HG02852 (cell line): ENCODE results near the gene CREB3L2.
"Not testable (repeated sequence)": the region's sequence is repeated elsewhere in the genome, so short reads cannot be mapped to it uniquely, and the experiment has no call there.

Experiments
- ATAC-seq: cut with Tn5 transposase; IDR thresholded peaks from one replicate; pipeline ENCODE4 v1.9.1; 2021; ENCODE audit warnings: mild to moderate bottlenecking, moderate library complexity; ENCODE audit not compliant: unreplicated experiment

The CREB3L2 gene, protein sequence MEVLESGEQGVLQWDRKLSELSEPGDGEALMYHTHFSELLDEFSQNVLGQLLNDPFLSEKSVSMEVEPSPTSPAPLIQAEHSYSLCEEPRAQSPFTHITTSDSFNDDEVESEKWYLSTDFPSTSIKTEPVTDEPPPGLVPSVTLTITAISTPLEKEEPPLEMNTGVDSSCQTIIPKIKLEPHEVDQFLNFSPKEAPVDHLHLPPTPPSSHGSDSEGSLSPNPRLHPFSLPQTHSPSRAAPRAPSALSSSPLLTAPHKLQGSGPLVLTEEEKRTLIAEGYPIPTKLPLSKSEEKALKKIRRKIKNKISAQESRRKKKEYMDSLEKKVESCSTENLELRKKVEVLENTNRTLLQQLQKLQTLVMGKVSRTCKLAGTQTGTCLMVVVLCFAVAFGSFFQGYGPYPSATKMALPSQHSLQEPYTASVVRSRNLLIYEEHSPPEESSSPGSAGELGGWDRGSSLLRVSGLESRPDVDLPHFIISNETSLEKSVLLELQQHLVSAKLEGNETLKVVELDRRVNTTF

DNA sequence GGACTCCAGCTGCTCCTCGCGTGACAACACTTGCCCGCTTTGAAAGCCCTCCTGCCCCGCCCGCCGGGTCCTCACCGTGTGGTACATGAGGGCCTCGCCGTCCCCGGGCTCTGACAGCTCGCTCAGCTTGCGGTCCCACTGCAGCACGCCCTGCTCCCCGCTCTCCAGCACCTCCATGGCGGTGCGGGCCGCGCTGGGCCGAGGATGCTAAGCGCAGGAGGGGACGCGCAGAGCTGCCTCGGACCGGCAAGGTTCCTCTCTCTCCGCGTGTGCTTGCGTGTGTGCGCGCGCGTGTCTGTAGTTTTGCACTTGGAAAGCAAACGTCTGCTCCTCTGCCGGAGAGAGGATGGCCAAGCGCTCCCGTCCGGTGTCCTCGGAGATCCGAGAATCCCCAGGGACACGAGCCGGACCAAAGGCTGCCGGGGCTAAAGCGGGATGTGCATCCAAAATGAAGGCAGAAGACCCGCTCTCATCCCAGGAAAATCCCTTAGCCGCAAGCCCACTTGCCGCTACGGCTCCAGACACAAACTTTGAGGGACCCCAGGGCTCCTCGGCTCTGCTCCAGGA lies at the start of gene CREB3L2:
Gene CREB3L2 (minus strand): TSS at position 558 of the 567 bp plus-strand sequence. CDS start 381 bp downstream, at position 177.
- ATAC-seq, result peak; percentile 36

DNA sequence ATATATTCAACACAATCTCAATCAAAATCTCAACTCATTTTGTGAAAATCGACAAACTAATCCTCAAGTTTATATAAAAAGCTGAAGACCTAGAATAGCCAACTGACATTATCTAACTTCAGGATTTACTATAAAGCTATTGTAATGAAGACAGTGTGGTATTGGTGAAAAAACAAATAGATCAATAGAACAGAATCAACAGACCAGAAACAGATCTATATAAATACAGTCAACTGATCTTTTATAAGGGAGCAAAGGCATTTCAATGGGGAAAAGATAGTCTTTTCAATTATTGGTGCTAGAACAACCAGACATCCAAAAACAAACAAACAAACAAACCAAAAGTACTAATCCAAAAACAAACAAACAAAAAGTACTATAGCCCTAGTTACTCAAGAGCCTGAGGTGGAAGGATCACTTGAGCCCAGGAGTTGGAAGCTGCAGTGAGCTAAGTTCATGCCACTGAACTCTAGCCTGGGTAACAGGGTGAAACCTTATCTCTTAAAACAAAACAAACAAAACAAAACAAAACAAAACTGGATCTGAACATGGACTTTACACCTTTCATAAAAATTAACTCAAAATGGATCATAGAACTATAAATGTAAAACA lies 47.7 kb upstream of the CREB3L2 start:
- ATAC-seq, result no peak

DNA sequence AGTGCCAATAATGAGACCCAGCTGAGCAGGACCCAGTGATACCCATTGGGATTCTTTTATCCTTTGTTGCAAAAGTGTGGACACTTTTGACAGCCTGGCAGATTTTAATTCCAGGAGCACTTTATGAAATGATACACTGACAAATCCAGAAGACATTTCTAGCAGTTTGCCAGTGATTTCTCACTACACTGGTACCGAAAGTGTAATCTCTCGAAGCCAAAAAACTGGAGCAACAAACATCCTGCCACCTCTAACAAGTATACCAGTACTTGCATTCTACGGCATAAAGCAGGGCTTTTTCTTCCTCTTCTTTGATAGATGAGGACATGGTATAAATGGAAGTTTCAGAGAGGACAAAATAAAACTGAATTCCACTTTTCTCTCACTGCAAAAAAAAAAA lies 46.0 kb upstream of the CREB3L2 start:
- no peak for ATAC-seq

DNA sequence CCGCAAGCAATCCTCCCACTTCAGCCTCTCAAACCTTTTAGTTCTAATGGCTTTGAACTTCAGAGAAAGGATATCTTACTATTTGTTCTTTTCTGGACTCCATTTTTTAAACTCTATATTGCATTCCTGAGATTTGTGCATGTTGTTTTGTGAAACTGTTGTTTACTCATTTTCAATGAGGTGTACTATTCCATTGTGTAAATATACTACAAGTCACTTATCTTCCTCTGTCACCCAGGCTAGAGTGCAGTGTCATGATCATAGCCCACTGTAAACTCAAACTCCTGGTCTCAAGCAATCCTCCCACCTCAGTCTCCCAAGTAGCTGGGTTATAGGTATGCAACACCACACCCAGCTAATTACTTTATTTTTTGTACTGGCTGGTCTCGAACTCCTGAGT lies 43.0 kb upstream of the CREB3L2 start:
- ATAC-seq, result no peak

DNA sequence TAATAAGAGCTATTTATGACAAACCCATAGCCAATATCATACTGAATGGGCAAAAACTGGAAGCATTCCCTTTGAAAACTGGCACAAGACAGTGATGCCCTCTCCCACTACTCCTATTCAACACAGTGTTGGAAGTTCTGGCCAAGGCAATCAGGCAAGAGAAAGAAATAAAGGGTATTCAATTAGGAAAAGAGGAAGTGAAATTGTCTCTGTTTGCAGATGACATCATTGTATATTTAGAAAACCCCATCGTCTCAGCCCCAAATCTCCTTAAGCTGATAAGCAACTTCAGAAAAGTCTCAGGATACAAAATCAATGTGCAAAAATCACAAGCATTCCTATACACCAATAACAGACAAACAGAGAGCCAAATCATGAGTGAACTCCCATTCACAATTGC lies 38.2 kb upstream of the CREB3L2 start:
- not testable (repeated sequence) for ATAC-seq

DNA sequence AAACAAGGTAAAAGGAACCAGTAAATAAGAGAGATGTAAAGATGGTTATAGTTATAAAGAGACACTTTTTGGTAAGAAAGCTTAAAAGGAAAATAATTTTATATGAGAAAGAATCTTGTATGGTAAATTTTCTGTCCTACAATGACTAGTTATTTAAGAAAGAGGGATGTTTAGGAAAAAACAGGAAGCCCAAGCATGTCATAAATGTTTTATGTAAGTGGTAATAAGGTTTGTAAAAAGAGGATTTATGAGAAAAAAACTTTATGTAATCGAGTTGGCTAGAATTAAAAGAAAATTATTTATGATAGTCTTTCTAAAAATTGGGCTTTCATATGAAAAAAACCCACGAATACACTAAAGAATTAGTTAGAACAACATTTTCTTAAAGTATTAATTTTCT lies 34.2 kb upstream of the CREB3L2 start:
- ATAC-seq, result no peak

DNA sequence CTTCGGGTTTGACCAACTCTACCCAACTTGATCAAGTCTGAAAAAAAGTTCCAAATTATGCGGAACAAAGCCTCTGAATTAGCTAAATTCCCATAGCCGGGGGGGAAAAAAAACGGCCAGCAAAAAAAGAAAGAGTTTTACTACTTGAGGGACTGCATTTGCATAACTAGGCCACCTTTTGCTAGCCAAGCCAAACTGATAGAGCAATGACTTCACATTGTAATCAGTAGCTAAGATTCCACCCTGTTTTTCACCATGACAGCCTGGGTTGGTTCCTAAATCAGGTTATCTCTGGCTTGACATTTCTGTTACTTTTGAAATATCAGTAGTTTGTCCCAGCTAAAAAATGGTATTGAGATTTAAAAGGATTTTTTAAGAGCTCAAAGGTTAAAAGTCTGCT lies 31.4 kb upstream of the CREB3L2 start:
- ATAC-seq, result no peak

DNA sequence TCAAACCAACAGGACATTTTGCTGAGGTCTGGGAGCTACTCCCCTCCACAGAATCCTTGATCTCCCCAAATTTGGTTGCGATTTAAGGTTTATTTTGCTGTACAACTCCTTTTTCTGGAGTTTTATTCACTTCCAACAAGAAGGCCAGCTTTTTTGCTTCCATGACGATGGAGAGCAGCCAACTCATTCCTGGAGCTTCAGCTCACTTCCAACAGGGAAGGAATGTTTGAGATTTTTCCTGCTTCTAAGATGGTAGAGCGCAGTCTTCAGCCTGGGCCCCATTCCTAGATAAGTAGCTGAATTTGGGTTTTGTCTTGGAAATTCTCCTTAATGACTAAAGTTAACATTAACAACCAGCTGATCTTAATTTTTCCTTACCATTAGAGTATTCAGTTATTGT lies 30.9 kb upstream of the CREB3L2 start:
- ATAC-seq, result no peak

DNA sequence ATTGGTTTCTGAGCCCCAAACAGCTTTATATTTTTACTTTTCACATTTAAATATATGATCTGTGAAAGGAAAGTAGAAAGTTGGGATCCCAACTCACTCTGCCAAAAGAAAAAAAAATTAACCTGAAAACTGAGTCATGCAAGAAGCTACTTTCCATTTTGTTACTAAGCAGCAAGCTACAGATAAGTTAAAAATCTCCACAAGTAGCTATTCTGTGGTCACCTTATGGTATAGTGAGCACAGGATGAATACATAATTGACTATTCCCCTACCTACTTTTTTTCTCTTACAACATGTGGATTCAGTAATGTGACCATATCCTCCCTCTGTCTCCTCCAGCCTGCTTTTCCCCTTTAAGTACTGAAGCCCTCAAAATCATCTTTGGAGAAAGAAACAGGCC lies 30.3 kb upstream of the CREB3L2 start:
- ATAC-seq, result peak; percentile 76

DNA sequence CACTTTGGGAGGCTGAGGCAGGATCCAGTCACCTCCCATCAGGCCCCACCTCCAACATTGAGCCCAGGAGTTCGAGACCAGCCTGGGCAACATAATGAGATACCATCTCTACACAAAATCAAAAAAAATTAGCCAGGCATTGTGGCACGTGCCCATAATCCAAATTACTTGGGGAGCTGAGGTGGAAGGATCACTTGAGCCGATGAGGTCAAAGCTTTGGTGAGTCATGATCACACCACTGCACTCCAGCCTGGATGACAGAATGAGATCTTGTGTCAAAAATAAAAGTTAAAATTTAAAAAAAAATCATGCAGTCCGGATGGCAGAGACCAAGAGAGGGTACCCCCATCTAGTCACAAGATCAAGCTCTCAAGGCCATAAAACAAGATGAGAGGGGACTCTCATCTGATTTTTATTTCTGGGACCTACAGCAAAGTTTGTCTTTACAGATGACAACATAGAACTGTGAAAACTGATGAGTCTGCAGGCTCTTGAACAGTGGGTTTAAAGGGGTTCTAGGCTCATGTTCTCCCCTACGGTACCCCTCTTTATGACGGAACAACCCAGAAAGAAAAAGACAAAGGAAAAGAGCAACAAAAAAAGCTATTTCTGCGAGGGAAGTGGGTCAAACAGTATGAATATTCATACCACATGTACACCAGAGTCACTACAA lies 28.9 kb upstream of the CREB3L2 start:
- ATAC-seq, result no peak

DNA sequence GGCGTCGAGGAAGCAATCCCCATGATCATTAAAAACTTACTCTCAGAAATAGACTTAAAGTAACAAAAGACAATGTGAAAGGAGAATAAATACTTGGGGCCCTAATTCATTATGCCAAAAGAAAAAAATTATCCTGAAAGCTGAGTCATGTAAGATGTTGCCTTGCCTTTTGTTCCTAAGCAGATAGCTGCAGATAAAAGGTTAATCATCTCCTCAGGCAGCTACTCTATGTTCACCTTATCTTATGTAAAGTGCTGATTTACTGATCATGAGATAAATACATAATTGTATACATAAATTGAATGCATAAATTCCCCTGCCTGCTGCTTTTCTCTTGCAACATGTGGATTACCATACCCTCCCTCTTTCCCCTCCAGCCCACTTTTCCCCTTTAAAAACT lies 28.1 kb upstream of the CREB3L2 start:
- ATAC-seq, result no peak

DNA sequence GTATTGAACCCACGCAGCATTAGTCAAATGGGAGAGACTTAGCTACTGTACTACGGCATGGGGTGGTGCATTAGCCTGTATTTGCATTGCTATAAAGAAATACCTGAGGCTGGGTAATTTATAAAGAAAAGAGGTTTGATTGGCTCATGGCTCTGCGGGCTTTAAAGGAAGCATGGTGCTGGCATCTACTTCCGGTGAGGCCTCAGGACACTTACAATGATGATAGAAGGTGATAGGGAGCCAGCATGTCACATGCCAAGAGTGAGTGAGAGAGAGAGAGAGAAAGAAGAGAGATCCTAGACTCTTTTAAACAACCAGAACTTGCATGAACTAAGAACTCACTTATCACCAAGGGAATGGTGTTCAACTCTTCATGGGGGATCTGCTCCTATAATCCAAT lies 27.2 kb upstream of the CREB3L2 start:
- no peak for ATAC-seq

DNA sequence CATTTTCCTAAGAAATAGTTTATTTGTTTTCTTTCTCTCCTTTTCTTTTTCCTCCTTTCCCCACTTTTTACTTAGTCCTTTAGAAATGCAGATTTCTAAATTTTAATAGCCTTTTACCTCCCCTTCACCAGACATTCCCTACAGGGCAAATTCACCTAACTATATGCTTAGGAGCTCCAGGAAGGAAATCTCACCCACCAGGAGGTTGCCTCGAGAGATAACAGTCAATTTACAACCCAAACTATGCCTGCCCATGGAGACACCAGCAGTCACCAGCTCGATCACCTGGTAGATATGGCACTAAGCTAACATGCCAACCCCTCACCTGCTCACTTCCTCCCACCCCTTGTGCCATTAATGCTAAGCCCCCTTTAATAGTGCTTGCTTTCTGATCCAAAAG lies 25.2 kb upstream of the CREB3L2 start:
- no peak for ATAC-seq

DNA sequence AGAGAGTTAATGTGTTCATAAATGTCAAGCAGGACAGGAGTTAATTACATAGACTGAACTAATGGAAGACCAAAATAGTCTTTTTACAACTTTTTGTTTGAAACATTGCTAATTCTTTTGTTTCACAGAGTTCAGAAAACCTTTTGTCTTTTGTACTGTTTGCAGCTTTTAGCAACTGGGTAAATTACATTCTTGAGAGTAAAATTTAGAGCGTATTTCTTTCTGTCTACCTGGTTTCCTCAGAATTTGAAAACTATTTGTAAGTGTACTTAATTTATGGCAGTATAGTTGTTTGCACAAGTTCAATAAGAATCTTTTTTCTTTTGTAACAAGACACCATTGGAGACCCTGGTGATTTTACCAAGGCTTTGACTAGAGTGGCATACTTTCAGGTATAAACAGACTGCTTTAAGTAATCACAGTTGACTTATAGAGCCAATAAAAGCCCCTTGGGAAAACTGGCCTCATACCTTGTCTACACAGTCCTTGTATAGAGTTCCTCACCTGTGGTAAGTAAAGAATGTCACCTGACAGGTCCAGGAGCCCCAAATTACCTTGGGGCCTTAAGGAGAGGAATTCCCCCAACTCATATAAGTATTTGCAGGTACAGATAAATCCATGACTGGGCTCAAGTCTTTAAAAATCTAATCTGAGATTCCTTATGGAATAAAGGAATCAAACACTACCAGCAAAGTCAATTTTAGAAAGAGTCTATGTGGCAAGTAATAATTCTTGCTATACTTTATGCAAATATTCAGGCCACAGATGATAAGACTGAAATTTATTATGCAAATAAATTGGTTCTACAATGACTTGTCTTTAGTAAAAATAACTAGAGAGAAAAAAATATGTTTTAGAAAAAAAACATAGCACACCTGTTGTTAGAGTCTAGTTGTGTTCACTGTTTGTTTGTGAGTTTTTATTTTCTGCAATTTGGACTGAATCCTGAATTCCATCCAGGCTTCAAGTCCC lies 23.6 kb upstream of the CREB3L2 start:
- no peak for ATAC-seq

DNA sequence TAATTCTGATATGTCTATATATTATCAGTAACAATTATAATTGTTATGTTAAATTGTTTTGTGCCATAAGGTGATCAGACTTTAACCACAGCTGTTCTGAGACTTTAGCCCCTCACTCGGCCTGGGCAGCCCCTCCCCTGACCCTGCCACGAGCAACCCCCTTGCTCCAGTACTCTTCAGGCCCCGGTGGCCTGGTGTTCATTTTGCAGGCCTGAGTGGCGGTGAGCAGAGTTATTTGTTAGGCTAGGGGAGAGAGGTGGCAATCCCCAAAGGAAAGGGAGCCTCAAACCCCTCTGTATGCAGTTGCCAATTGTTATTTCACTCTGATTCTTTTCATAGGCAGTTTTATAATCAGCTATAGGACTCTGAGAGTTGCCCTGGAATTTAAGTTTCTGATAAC lies 22.9 kb upstream of the CREB3L2 start:
- ATAC-seq, result no peak

DNA sequence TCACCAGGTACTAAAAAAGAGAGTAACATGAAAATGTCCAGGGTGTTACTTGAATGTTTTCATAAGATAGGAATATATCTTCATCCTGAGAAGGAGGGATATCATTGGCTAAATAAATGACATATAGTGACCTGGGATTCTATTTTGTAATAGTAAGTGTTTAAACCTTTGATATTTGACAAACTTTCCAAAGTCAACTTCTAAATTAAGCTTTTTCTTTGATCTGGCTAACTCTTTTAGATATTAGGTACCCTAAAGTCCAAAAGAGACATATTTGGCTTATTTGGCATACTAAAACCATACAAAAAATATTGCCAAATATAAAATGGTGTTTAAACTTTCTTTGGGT lies 22.4 kb upstream of the CREB3L2 start:
- ATAC-seq, result no peak

DNA sequence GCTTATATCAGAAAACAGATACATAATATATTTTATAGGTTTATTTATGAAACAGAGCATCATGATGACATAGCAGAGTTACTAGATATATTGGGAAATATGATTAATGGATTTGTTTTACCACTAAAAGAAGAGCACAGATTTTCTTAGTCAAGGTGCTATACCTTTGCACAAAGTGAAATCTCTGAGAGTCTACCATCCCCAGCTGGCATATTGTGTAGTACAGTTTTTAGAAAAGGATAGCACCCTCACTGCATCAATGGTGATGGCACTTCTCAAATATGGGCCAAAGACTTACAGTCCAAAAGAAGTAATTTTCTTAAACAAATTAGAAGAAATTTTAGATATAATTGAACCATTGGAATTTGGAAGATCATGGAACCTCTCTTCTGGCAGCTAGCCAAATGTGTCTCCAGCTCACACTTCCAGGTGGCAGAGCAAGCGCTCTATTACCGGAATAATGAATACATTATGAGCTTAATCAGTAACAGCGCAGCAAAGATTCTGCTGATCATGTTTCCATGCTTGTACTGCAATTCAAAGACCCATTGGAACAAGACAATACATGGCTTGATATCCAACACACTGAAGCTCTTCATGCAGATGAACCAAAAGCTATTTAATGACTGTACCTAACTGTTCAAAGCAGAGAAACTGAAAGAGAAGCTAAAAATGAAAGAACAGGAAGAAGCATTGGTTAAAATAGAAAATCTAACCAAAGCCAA lies 21.9 kb upstream of the CREB3L2 start:
- ATAC-seq, result peak; percentile 86

DNA sequence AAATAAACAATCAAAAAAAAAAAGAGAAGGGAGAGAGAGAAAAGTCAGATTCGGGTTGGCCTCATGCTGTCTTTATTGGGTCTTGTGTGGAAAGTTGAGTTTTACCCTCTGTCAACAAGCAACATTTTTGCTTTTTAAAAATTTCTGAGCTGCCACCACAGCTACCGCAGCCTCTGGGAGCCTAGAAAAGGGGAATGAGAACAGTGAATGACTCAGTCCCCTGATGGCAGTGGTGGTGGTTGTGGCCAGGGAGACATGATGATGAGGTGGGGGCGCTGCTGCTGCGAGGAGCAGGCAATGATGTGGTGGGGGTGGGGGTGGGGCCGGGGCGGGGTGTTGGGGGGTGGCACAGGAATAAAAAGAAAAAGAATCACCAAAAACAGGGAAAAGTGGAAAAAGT lies 20.0 kb upstream of the CREB3L2 start:
- no peak for ATAC-seq

DNA sequence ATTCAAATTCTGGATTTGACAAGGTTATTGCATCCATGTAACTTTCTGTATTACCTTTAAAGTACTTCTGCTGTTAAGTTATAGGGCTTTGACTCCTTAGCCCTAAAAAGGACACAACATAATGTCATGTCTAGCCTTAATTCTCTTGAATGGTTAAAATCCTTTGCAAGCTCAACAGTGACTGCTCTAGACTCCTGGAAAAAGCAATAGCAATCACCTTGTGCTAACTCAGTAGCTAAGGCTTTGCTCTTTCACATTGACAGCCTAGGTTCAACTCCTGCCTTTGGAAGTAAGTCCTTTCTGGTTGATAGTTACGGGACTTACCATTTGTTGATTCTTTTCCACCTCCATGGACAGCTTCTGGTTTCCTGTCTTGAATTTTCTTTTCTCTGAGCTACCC lies 16.1 kb upstream of the CREB3L2 start:
- no peak for ATAC-seq

DNA sequence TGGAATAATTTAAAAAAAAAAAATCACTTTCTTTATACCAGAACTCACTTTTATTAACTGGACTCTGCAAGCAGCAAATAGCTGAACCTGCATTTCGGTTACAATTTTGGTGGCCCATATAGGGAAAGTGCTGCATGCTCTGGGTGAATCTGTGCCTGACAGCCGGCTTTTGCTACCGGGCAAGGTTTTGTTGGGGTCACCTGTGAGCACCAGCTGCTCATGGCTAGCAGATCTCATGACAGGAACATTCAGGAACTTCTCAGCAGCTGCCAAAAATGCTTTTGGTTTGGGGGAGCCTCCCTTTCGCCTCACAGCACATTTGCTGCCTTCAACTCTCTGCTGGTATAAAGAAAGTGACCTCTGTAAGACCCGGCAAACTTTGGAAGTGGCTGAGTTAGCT lies 13.2 kb upstream of the CREB3L2 start:
- ATAC-seq, result no peak
